H9 (cell line): ENCODE results near the gene C1orf56. TPM values are rescaled to one million over a fixed set of nuclear protein-coding genes. Genes with fewer than 3 reads are reported as not detected.

Source experiments
- DNase-seq: peaks from one replicate; pipeline ENCODE4 v3.0.0-alpha.2; 2017
- H2AFZ ChIP-seq: one replicate; pipeline ENCODE4 v1.6.1; 2013; ENCODE audit warnings: mild to moderate bottlenecking, low read length, control low read depth, moderate library complexity
- H2AK5ac ChIP-seq: 2 replicates; pipeline ENCODE4 v1.6.1; 2013; ENCODE audit warnings: low read length, control low read depth, mixed read lengths; ENCODE audit not compliant: insufficient read length
- H2BK120ac ChIP-seq: one replicate; pipeline ENCODE4 v1.6.1; 2013; ENCODE audit warnings: low read depth, mild to moderate bottlenecking, low read length, control low read depth, inconsistent platforms; ENCODE audit not compliant: poor library complexity, severe bottlenecking
- H2BK12ac ChIP-seq: 2 replicates; pipeline ENCODE4 v1.6.1; 2013; ENCODE audit warnings: low read length, control low read depth, mixed read lengths, low read depth; ENCODE audit not compliant: insufficient read length
- H2BK15ac ChIP-seq: 2 replicates; pipeline ENCODE4 v1.6.1; 2013; ENCODE audit warnings: low read depth, low read length, control low read depth
- H2BK20ac ChIP-seq: one replicate; pipeline ENCODE4 v1.6.1; 2013; ENCODE audit warnings: low read depth, mild to moderate bottlenecking, low read length, control low read depth, inconsistent platforms; ENCODE audit not compliant: poor library complexity, severe bottlenecking
- H2BK5ac ChIP-seq: 2 replicates; pipeline ENCODE4 v1.6.1; 2013; ENCODE audit warnings: low read length, control low read depth, mixed read lengths; ENCODE audit not compliant: insufficient read length
- H3K14ac ChIP-seq: 2 replicates; pipeline ENCODE4 v1.6.1; 2013; ENCODE audit warnings: low read length, control low read depth; ENCODE audit not compliant: insufficient read depth
- H3K18ac ChIP-seq: 2 replicates; pipeline ENCODE4 v1.6.1; 2013; ENCODE audit warnings: low read depth, mild to moderate bottlenecking, mixed read lengths, low read length, control low read depth; ENCODE audit not compliant: insufficient read length
- H3K23ac ChIP-seq: 2 replicates; pipeline ENCODE4 v1.6.1; 2013; ENCODE audit warnings: low read length, control low read depth, mixed read lengths, low read depth; ENCODE audit not compliant: insufficient read length
- H3K23me2 ChIP-seq: 2 replicates; pipeline ENCODE4 v1.6.1; 2013; ENCODE audit warnings: low read depth, mild to moderate bottlenecking, mixed read lengths, low read length, control low read depth; ENCODE audit not compliant: insufficient read length, poor library complexity, severe bottlenecking
- H3K27ac ChIP-seq: 2 replicates; pipeline ENCODE4 v1.5.1; 2013; ENCODE audit warnings: low read length, control low read depth, mixed read lengths, low read depth; ENCODE audit not compliant: insufficient read length
- H3K27me3 ChIP-seq: 2 replicates; pipeline ENCODE4 v1.6.1; 2013; ENCODE audit warnings: low read length, control low read depth, inconsistent platforms; ENCODE audit not compliant: insufficient read depth
- H3K4ac ChIP-seq: 2 replicates; pipeline ENCODE4 v1.6.1; 2013; ENCODE audit warnings: low read depth, mild to moderate bottlenecking, control low read depth, inconsistent platforms, low read length, moderate library complexity
- H3K4me1 ChIP-seq: 2 replicates; pipeline ENCODE4 v1.6.1; 2013; ENCODE audit warnings: low read length, control low read depth, inconsistent platforms; ENCODE audit not compliant: insufficient read depth
- H3K4me2 ChIP-seq: 2 replicates; pipeline ENCODE4 v1.6.1; 2013; ENCODE audit warnings: low read length, control low read depth, mixed read lengths; ENCODE audit not compliant: insufficient read length, insufficient read depth
- H3K56ac ChIP-seq: 2 replicates; pipeline ENCODE4 v1.6.1; 2013; ENCODE audit warnings: low read depth, mild to moderate bottlenecking, mixed read lengths, low read length, control low read depth; ENCODE audit not compliant: insufficient read length
- H3K79me1 ChIP-seq: 2 replicates; pipeline ENCODE4 v1.6.1; 2013; ENCODE audit warnings: low read depth, mild to moderate bottlenecking, moderate library complexity, low read length, control low read depth, inconsistent platforms; ENCODE audit not compliant: insufficient read depth, poor library complexity, severe bottlenecking
- H3K79me2 ChIP-seq: 2 replicates; pipeline ENCODE4 v1.6.1; 2013; ENCODE audit warnings: low read length, control low read depth, inconsistent platforms; ENCODE audit not compliant: insufficient read depth
- H3K9ac ChIP-seq: 2 replicates; pipeline ENCODE4 v1.6.1; 2013; ENCODE audit warnings: low read length, control low read depth, mixed read lengths; ENCODE audit not compliant: insufficient read length; ENCODE audit errors: extremely low read depth
- H3K9me3 ChIP-seq: one replicate; pipeline ENCODE4 v1.6.1; 2013; ENCODE audit warnings: low read depth, low read length, inconsistent platforms; ENCODE audit not compliant: control insufficient read depth
- H3T11ph ChIP-seq: one replicate; pipeline ENCODE4 v1.6.1; 2013; ENCODE audit warnings: mild to moderate bottlenecking, low read length, control low read depth, inconsistent platforms
- H4K20me1 ChIP-seq: one replicate; pipeline ENCODE4 v1.6.1; 2013; ENCODE audit not compliant: control insufficient read depth, insufficient read length, insufficient read depth
- H4K5ac ChIP-seq: 2 replicates; pipeline ENCODE4 v1.6.1; 2013; ENCODE audit warnings: low read depth, mild to moderate bottlenecking, mixed read lengths, low read length, control low read depth; ENCODE audit not compliant: insufficient read length
- H4K8ac ChIP-seq: replicated peaks from 2 replicates; pipeline ENCODE4 v1.6.1; 2013; ENCODE audit warnings: low read length, control low read depth, mixed read lengths, low read depth; ENCODE audit not compliant: insufficient read length
- H4K91ac ChIP-seq: 2 replicates; pipeline ENCODE4 v1.6.1; 2013; ENCODE audit warnings: low read depth, mild to moderate bottlenecking, moderate library complexity, mixed read lengths, low read length, control low read depth; ENCODE audit not compliant: insufficient read length
- H3K27ac Mint-ChIP-seq, 3 experiments: 2 replicates in 2 of 3; 3 replicates in 1 of 3; pipeline ENCODE4 v1.8.0; 2020 to 2021; ENCODE audit warnings: mixed read lengths in 3 of 3, mild to moderate bottlenecking in 1 of 3, moderate library complexity in 1 of 3
- H3K27me3 Mint-ChIP-seq: 2 replicates; pipeline ENCODE4 v1.8.0; 2021; ENCODE audit warnings: low read depth, mild to moderate bottlenecking, moderate library complexity, mixed read lengths
- H3K36me3 Mint-ChIP-seq, 3 experiments: 2 replicates in 2 of 3; 3 replicates in 1 of 3; pipeline ENCODE4 v1.8.0; 2020 to 2021; ENCODE audit warnings: low read depth in 3 of 3, mixed read lengths in 3 of 3; ENCODE audit not compliant: insufficient read depth in 1 of 3
- H3K4me1 Mint-ChIP-seq, 2 experiments: 2 replicates each; pipeline ENCODE4 v1.8.0; 2020; ENCODE audit warnings: mixed read lengths in 2 of 2
- H3K4me3 Mint-ChIP-seq, 2 experiments: 2 replicates in 1 of 2; 3 replicates in 1 of 2; pipeline ENCODE4 v1.8.0; 2020 to 2021; ENCODE audit warnings: mild to moderate bottlenecking in 2 of 2, mixed read lengths in 2 of 2, moderate library complexity in 1 of 2
- H3K9me3 Mint-ChIP-seq, 2 experiments: 2 replicates in 1 of 2; 3 replicates in 1 of 2; pipeline ENCODE4 v1.8.0; 2020; ENCODE audit warnings: mild to moderate bottlenecking in 2 of 2, mixed read lengths in 2 of 2, moderate library complexity in 1 of 2
- CTCF ChIP-seq: fragments of 200-600 bp; sonication (generic); conservative IDR thresholded peaks from 3 replicates; pipeline ENCODE4 v1.8.0; 2021; ENCODE audit warnings: antibody characterized with exemption, mild to moderate bottlenecking
- WGBS: extraction: QIAGEN DNeasy Blood & Tissue Kit; methylation state at CpG from one replicate; pipeline ENCODE4 v1.1.7; 2013; ENCODE audit warnings: missing lambda C conversion rate, low lambda C conversion rate, mixed read lengths; ENCODE audit not compliant: insufficient read length; ENCODE audit errors: extremely low coverage; 5-methylcytosine and 5-hydroxymethylcytosine counted together
- total RNA-seq: library from RNA; stranded (reverse); gene quantifications from 2 replicates; pipeline ENCODE4 v1.2.1, GENCODE V29; 2021

Gene C1orf56
- total RNA-seq, 1 experiment from 2014 or later = 4.8 TPM

- H3K36me3 Mint-ChIP-seq = peaks cover 10 to 31% (median 25%) of the 10 kb centered on the region in 3 experiments; a peak in 6 of 7 replicates
- Histone ChIP-seq H3K79me2 (peaks cover 24% of the 10 kb centered on the region; the same call in 1 of the 2 replicates), H3K9me3 (no peaks in the 10 kb centered on the region), H2BK5ac (no peak overlapping the region), H3K4ac (no peak overlapping the region), H2BK15ac (no peak overlapping the region), H4K20me1 (no peaks in the 10 kb centered on the region), H3K9ac (no peak overlapping the region), H2AK5ac (no peak overlapping the region), H3K18ac (no peak overlapping the region), H3K27me3 (no peaks in the 10 kb centered on the region), H2BK12ac (no peak overlapping the region), H3K14ac (no peak overlapping the region), H4K91ac (no peak overlapping the region), H2AFZ (no peak overlapping the region), H3K4me1 (peaks cover 4% of the 10 kb centered on the region; the same call in 1 of the 2 replicates), H4K8ac (no peak overlapping the region), H2BK120ac (no peak overlapping the region), H3K23ac (no peak overlapping the region), H3K27ac (no peak overlapping the region), H3K56ac (no peak overlapping the region), H3K23me2 (peaks cover 20% of the 10 kb centered on the region), H3K79me1 (peaks cover 3% of the 10 kb centered on the region), H2BK20ac (no peak overlapping the region), H3T11ph (no peak overlapping the region), H3K4me2 (no peak overlapping the region), H4K5ac (no peak overlapping the region)
- H3K27me3 Mint-ChIP-seq = no peaks in the 10 kb centered on the region
- no CpG with 5 or more reads among the region's 3 CpGs for WGBS
- no peak for TF ChIP-seq CTCF
- peaks cover 32 to 37% of the 10 kb centered on the region in 2 experiments for H3K4me1 Mint-ChIP-seq
- no peaks in the 10 kb centered on the region for H3K9me3 Mint-ChIP-seq
- DNase-seq = no peak
- H3K27ac Mint-ChIP-seq = peak overlapping the region in 2 of 3 experiments; percentile 59 to 83; a peak in 2 of 7 replicates
- peak overlapping the region in 1 of 2 experiments; percentile 98; a peak in 2 of 5 replicates for H3K4me3 Mint-ChIP-seq
Measured at GRCh38 chr1:151062741-151063371, 15.3 kb downstream of the C1orf56 start.
